Stimulated activated CD8-positive, alpha-beta memory T cell treated with anti-CD3 and anti-CD28 coated beads, Interleukin-15, amount 100 ng/mL, for 48 hours (primary cell): Measurements from ENCODE around the gene CXCR6.

Experiments
- DNase-seq, 2 donors: peaks; one replicate each; pipeline ENCODE4 v3.0.0-alpha.2; 2020; ENCODE audit warnings: low read depth in 2 of 2

Gene CXCR6

DNA sequence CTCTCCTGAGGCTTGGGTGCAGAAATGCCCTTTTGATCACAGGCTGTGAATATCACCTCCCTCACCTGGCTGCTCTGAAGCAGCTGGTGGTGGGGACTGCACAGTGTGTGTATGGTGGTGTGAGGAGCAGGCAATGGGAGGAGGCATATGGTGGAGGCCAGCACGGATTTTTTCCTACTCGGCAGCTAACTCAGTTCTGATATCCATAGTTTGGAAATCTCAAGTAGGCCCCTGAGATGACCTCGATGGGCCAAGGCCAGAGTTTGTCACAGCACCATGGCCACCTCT is 21.3 kb upstream of the CXCR6 start:
- DNase-seq, result no peak

DNA sequence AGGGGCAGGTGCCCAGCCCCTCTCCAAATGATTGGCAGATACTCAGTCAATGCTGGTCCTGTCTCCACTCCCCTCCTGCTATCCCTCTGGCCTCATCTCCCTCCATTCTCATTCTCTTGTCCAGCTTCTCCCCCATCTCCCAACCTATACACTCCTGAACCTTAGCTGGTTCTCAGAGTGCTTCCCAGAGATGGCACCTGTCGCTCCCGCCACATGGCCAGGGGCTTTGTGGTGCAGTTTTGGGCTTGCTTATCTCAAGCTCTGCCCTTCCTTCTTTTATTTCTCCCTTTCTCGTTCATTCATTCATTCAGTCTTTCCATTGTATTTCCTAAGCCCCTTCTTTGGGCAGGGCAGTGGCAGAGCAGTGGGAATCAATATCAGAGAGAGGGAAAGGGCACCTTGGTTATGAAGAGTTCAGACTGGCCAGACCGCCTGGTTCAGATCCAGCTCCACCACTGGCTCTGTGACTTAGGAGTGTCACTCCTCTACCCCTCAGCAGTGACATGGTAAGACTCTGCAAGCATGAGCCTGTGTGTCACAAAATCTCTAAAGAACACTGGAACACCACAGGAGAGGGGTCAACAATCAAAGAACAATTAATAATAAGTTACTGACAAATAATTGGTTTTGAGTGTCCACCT is 20.2 kb upstream of the CXCR6 start:
- no peak for DNase-seq

DNA sequence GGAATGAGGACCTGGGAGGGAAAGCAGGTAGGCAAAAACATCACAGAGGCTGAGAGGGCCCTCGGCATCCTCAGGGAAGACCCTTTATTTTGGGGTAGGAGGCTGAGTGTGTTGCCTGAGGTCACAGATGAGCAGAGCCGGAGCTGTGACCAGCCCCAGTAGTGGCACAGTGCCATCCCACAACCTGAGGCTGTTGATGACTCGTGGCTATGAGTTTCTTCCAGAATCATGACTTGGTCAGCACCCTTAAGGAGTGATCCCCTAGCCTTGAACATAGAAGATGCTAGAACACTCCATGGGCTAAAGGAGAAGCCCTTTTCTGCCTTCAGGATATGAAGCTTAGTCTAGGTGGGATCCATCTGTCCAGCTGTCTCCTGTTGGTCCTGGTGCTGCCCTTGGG is 19.5 kb upstream of the CXCR6 start:
- DNase-seq, result no peak

DNA sequence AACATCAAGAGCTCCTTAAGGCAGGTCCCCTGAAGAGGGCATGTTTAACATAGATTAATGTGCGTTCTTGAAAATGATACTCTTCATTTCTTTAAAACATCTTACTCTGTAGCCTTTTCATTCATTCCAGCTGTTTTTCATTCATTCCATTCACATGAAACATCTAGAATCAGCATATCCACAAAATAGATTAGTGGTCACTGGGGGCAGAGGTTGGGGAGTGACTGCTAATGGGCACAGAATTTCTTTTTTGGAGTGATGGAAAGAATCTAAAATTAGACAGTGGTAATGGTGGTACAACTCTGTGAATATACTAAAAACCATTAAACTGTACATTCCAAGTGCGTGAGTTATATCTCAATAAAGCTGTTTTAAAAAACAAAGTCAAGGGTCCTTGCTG is 15.4 kb upstream of the CXCR6 start:
- DNase-seq, result no peak

DNA sequence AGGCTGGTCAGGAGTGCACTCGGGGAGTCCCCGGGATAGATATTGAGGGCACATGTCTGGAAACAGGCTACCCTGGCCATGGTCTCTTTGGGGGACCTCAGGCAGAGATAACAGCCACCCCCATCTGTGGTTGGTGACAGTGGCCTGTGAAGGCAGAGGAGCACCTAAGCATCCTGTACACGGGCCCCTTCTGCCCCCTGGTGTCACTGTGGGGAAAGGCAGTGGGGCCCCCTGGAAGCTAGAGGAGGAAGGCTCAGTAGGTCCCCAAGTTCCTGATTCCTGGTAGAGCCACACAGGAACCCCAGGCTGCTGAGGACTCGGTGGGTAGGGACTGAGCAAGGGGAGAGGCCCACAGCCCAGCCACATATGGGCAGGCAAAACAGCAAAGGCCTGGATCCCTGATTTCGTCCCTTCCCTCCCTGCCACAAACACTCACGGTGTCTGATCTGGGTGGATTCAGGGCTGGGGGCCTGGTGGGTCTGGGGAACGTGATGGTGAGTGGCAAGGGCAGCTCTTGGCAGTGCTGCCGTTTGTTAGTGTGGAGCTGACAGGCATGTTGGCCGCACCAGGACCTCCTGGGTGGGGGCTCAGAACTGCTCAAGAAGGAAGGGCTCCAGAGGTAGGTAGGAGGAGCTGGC is 14.1 kb upstream of the CXCR6 start:
- peak; percentile 45 to 58 for DNase-seq

DNA sequence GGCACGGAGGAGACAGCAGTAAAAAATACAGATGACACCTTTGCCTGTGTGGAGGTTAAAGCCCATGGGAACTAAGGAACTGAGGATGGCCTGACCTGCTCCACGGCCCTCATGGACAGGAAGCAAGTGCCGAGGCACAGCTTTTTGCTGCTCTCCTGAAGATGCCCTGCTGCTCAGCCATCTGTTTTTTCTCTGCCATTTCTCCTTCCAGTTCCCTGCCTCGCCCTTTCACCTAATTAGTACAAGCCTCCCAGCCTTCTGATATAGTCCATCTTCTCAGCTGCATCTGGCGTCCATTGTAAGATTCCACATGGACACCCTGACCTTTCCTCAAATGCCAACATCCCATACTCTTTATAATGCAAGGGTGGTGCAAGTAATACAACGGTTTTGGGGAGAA is 11.8 kb upstream of the CXCR6 start:
- no peak for DNase-seq

DNA sequence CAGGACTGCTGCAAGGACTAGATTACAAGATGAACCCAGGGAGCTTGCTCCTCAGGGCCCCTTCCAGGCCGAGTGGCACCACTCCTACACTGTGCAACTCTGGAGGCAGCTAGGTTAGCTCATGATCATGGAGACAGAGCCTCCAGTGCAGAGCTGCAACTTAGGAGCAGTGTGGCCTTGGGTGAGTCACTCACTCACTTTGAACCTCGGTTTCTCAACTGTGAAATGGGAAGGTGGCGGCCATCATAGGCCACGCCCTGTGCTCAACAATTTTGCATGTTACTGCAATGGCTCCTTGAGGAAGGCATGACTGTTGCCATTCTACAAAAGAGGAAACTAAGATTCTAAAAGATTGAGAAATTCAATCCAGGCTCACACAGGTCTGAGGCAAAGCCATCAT is 11.2 kb upstream of the CXCR6 start:
- no peak for DNase-seq

DNA sequence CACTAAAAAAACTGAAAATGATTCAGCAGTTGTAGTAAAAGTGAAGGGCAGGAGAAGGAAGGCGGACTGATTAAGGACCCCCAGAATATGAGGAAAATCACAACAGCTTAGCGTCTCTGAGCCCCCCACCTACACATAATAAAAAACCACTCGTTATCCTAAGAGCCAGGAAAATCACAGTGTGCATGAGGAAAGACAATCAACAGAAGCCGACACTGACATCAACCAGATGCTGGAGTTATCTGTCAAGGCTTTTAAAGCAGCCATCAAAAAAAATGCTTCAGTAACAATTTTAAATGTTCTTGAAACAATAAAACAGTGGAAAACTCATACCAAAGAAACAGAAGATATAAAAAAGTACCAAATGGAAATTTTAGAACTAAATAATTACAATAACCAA is 9.7 kb upstream of the CXCR6 start:
- DNase-seq, result no peak

DNA sequence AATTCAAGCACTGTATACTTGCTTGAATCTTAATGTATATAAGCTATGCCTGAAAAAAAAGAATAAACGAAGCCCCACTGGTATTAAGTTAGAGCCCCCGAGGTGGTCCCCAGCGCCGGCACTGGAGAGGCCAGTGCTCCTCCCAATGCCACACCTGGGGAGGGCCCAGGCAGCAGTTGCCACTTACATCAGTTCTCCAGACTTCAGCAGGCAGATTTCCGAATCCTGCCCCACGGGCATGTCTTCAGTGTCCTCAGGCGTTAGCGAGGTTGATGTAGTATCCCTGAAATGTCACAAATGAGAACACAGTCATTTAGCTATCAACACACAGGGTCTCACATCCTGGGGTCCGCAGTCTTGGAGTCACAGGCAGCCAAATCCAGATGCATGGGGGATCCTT is 7.0 kb upstream of the CXCR6 start:
- DNase-seq, result no peak

DNA sequence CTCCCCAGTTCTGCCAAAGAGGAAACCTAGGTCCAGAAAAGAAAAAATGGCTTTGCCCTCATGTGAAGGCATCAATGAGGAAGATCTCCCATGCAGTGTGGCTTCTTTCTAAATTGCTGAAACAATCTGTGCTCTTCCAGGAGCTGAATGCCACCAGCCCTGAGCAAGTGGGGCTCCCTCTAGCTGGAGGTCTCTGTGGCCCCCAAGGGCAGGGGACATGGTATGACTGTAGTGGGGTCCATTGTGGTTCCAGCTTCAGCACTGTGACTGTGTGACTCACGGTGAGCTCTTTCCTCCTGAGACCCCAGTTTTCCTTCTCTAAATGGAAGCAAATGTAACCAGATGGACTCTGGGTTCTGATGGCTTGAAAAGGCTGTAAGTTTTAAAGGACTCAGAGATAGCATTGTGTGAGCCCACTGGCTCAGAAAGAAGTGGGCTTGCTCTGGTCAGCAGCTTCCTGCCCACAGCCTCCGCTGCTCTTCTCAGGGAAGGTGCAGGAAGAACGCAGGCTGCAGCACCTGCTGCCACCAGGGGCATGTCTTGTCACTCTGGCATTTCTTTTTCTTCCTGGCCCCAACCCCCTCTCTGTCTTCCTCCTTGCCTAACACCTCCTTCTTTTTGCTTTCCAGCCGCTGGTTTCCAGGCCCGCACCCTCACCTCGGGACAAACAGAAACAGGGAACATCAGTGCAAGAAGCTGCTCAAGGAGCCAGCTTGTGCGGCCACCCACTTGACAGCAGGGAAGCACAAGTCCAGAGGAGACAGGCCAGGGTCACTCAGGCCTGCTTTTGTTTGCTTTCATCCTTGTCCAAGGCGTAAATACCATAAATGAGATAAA is 5.8 kb upstream of the CXCR6 start:
- no peak for DNase-seq

DNA sequence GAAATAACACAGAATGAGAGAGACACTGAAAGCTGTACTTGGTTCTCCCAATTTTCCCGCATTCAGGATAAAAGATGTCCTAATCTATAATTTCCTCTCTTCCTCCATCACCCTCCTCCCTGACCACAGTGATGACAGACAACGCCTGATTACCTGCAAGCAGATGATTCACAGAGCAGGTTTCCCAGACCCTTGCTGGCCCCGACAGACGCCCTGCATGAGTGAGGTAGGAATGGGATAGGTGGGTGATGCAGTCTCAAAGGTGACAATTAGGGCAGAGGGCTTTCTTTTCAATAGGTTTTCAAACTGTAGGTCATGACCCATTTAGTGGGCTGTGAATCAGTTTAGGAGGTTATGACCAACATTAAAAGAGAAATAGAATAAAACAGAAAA is 5.2 kb upstream of the CXCR6 start:
- no peak for DNase-seq

DNA sequence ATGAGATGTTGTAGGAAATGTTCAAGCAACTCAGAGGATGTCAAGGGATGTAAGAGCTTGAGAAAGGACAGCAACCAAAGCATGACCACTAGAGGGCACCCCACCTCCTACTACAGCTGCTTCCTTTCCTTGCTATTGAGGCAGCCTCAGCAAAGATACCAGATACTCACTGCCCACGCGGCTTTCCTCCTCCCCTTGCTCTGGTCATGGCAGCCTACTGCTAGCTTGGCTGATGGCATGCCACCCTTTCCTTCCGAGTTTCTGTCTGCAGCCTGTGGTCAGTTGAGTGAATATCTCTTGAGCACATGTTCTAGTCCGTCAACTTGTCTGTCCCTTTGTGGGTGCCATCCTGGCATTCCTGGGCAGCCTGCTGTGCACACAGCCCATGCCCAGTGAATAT is 4.4 kb upstream of the CXCR6 start:
- DNase-seq, result peak; percentile 74 to 75

DNA sequence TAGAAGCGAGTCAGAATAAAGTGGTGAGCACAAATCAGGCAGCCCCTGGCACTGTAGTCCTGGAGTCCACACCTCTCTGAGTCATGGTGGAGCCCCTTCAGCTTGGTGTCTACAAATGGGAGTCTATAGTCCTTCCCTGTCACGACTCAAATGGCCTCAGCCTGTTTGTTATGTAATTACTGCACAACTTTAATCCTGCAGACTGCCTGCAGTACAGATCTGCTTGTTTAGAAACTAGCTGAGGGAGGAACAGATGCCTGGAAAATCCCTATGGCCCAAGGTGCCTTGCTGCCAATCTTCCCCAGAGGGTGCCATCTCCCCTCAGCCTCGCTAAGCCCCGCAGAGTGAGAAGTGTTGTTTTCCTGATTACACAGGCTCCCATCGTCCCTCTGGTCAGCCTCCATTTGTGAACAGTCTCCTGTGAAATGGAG is 3.9 kb upstream of the CXCR6 start:
- no peak for DNase-seq

DNA sequence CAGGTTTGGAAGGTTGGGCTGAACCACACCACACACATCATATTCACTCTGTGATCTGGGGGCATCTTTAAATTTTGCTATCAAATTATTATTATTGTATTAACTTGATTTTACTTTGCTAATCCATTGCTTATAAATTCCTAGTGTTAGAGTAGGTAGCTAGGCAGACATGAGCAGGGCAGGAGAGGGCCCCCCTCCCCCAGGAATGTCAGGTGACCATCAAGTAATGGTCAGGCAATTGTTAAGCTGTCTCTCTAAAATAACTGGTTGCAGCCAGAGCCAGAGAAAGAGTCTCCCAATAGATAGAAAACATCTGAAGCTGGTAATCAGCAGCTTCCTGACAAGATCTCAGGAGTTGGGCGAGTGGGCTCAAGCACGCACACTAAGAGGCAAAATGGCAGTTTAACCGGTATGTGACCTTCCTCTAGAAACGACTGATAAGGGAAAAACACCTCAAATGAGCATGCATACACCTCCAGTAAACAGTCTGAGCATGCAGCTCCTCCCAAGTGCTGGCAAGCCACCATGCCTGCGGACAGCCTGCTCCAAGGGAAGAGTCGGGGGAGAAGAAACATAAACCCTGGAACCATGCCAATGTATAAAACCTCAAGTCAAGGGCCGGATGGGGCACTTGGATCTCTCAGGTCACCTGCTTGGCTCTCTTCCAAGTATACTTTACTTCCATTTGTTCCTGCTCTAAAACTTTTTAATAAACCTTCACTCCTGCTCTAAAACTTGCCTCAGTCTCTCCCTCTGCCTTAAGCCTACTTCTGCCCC is 3.1 kb upstream of the CXCR6 start:
- DNase-seq, result no peak

DNA sequence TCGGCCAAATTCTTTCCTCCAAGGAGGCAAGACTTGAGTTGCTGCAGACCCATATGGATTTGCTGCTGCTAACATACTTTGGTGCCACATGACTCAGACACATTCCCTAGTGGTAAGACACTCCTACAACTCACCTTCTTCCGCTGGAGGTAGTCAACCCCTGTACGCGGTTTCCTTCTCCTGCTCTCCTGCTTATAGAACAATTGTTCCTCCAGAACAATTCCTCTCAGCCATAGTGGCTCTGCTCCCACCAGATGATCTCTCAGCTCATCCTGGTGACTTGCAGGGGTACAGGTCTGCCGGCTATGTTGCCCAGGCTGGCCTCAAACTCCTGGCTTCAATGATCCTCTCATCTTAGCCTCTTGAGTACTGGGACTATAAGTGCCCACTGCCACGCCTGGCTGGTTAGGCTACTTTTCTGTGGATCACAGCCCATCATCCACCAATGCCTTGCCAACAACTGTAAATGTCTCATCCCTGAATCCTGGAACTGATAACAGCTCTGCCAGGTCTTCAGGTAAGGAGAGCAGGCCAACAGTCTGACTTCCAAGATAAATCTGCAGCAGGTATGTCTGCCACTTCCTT is 2.4 kb upstream of the CXCR6 start:
- DNase-seq, result no peak

DNA sequence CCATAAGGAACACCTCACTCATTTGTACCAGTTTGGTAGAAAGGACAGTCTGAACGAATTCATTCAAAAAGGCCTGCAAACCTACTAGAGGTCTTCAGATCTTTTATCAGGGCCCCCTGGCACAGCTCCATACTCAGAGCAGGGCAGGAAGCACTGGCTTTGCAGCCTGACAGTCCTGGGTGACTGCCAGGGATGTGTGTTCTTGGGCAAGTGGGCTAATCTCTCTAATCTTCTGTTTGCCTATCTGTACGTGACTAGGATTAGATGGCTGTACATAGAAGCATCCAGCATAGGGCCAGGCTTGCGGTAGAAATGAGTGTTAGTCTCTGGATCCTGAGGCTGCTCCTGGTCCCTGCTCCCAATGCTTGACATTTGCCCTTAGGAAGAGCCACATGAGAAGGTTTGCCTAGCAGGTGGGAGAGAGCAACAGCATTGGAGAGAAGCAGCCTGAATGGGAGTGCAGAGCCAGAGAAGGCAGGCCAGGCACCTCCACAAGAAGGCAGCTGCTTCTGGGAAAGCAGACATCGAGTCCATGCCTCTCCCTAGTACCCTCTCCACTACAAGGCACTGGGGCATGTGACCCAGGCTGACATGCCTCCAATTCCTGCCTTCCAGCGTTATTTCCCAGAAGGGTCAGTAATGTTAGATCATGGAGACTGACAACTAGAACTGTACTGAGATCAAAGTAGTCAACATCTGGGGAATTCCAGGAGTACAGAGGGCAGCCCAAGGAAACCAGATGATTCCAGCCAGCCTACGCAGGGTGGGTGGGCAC is 1.0 kb upstream of the CXCR6 start:
- DNase-seq, result no peak

DNA sequence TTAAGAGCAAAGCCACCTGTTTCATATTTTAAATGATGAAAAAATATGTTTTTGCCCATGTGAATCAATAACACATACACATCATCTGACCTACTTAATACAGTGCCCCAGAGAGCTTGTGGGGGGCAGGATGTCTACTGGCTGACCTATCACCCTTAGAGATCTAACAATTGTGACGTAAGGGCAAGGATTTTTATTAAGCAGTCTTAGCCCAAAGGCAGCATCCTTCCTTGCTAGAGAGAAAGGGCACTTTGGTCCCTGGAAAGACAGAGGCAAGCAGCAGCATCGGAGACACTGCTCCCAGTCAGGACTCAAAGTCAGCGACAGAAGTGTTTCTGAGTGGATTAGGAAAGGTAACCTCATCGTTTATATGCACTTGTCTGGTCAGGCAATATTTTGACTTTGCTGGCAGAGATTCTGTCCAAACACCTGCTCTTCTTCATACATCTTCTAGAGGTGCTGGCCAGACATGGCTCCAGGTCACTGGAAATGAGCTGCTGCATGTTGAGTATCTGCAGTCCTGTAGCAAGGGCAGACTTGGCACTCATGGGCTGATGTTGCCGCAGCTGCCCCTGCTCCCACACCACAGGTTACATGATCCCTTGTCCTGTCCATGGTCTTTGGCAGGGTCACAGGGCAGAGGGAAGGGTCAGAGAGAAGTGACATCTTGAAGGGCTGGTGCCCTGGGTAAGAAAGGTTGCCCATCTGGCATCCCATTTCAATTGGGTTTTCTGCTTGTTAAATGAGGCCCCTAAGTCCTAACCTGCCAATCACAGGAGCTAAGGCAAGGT is 1.8 kb downstream of the CXCR6 start:
- no peak for DNase-seq

DNA sequence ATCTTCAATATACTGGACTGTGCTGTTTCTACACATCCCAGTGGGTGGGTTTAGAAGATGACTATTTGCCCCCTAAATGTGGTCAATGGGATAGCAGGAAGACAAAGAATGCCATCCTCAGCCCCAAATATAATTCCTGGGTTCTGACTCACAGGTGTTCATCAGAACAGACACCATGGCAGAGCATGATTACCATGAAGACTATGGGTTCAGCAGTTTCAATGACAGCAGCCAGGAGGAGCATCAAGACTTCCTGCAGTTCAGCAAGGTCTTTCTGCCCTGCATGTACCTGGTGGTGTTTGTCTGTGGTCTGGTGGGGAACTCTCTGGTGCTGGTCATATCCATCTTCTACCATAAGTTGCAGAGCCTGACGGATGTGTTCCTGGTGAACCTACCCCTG is 3.0 kb downstream of the CXCR6 start:
- DNase-seq, result no peak

DNA sequence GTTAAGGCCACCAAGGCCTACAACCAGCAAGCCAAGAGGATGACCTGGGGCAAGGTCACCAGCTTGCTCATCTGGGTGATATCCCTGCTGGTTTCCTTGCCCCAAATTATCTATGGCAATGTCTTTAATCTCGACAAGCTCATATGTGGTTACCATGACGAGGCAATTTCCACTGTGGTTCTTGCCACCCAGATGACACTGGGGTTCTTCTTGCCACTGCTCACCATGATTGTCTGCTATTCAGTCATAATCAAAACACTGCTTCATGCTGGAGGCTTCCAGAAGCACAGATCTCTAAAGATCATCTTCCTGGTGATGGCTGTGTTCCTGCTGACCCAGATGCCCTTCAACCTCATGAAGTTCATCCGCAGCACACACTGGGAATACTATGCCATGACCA is 3.6 kb downstream of the CXCR6 start:
- DNase-seq, result no peak

DNA sequence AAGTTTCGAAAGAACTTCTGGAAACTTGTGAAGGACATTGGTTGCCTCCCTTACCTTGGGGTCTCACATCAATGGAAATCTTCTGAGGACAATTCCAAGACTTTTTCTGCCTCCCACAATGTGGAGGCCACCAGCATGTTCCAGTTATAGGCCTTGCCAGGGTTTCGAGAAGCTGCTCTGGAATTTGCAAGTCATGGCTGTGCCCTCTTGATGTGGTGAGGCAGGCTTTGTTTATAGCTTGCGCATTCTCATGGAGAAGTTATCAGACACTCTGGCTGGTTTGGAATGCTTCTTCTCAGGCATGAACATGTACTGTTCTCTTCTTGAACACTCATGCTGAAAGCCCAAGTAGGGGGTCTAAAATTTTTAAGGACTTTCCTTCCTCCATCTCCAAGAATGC is 4.1 kb downstream of the CXCR6 start:
- no peak for DNase-seq
